Liver (tissue), 9 donors: ENCODE results near the gene CCDC92. TPM values are rescaled to one million over a fixed set of nuclear protein-coding genes. Genes with fewer than 3 reads are reported as not detected.

Experiments used
- DNase-seq: peaks from one replicate; pipeline ENCODE4 v3.0.0-alpha.2; 2017; ENCODE audit warnings: low spot score
- H3K27ac ChIP-seq, 2 donors: one replicate each; pipeline ENCODE4 v1.7.0; 2013; ENCODE audit warnings: inconsistent platforms in 2 of 2, low read length in 2 of 2, control low read depth in 1 of 2, low read depth in 1 of 2, mild to moderate bottlenecking in 1 of 2
- H3K27me3 ChIP-seq, 4 donors: one replicate each; pipeline versions ENCODE4 v1.6.1 to v1.7.0; 2013; ENCODE audit warnings: low read length in 3 of 4, inconsistent platforms in 1 of 4, mild to moderate bottlenecking in 1 of 4, moderate library complexity in 1 of 4; ENCODE audit not compliant: control insufficient read depth in 4 of 4, insufficient read depth in 4 of 4
- H3K36me3 ChIP-seq, 4 donors: one replicate each; pipeline versions ENCODE4 v1.6.1 to v1.7.0; 2013; ENCODE audit warnings: low read length in 3 of 4, mild to moderate bottlenecking in 3 of 4, low read depth in 1 of 4, moderate library complexity in 1 of 4; ENCODE audit not compliant: control insufficient read depth in 4 of 4, insufficient read depth in 3 of 4
- H3K4me1 ChIP-seq, 4 donors: one replicate each; pipeline versions ENCODE4 v1.6.1 to v1.7.0; 2013; ENCODE audit warnings: low read length in 3 of 4, mild to moderate bottlenecking in 3 of 4, moderate library complexity in 1 of 4; ENCODE audit not compliant: control insufficient read depth in 4 of 4, insufficient read depth in 4 of 4
- H3K4me3 ChIP-seq, 3 donors: one replicate each; pipeline versions ENCODE4 v1.6.1 to v1.7.0; 2013; ENCODE audit warnings: low read length in 3 of 3, control low read depth in 1 of 3, low read depth in 1 of 3, mild to moderate bottlenecking in 1 of 3
- H3K9ac ChIP-seq, 2 donors: one replicate each; pipeline ENCODE4 v1.7.0; 2013; ENCODE audit warnings: low read length in 2 of 2, mild to moderate bottlenecking in 2 of 2, moderate library complexity in 2 of 2, control low read depth in 1 of 2, low read depth in 1 of 2
- H3K9me3 ChIP-seq, 4 donors: one replicate each; pipeline versions ENCODE4 v1.6.1 to v1.7.0; 2013; ENCODE audit warnings: low read length in 3 of 4; ENCODE audit not compliant: control insufficient read depth in 4 of 4
- ATF3 ChIP-seq: IDR thresholded peaks from 2 replicates; pipeline ENCODE4 v1.6.1; 2016; ENCODE audit warnings: antibody characterized with exemption
- CTCF ChIP-seq: fragments of 150-350 bp; IDR thresholded peaks from 2 replicates; pipeline ENCODE4 v1.5.1; 2017; ENCODE audit warnings: improper control_type of control experiment, low read depth, low read length; ENCODE audit not compliant: missing input control
- EGR1 ChIP-seq, 2 donors: IDR thresholded peaks; 2 replicates each; pipeline ENCODE4 v1.6.1; 2016 to 2018; ENCODE audit warnings: antibody characterized with exemption in 2 of 2, low read depth in 2 of 2
- FOXA1 ChIP-seq: IDR thresholded peaks from 2 replicates; pipeline ENCODE4 v1.6.1; 2016; ENCODE audit warnings: antibody characterized with exemption
- FOXA2 ChIP-seq: IDR thresholded peaks from 2 replicates; pipeline ENCODE4 v1.6.1; 2016; ENCODE audit warnings: antibody characterized with exemption
- GABPA ChIP-seq, 2 donors: IDR thresholded peaks in 1 of 2; conservative IDR thresholded peaks in 1 of 2; 2 replicates each; pipeline ENCODE4 v1.6.1; 2016; ENCODE audit warnings: antibody characterized with exemption in 2 of 2, mild to moderate bottlenecking in 1 of 2, moderate library complexity in 1 of 2
- HNF4G ChIP-seq: IDR thresholded peaks from 2 replicates; pipeline ENCODE4 v1.6.1; 2016; ENCODE audit warnings: antibody characterized with exemption
- JUND ChIP-seq, 2 donors: IDR thresholded peaks; 2 replicates each; pipeline ENCODE4 v1.6.1; 2016; ENCODE audit warnings: antibody characterized with exemption in 2 of 2
- MAX ChIP-seq: IDR thresholded peaks from 2 replicates; pipeline ENCODE4 v1.6.1; 2016; ENCODE audit warnings: antibody characterized with exemption
- NR2F2 ChIP-seq: IDR thresholded peaks from 2 replicates; pipeline ENCODE4 v1.6.1; 2016; ENCODE audit warnings: antibody characterized with exemption
- RXRA ChIP-seq, 2 donors: IDR thresholded peaks; 2 replicates each; pipeline ENCODE4 v1.6.1; 2017 to 2018; ENCODE audit warnings: antibody characterized with exemption in 2 of 2, mild to moderate bottlenecking in 1 of 2
- SP1 ChIP-seq: IDR thresholded peaks from 2 replicates; pipeline ENCODE4 v1.6.1; 2018; ENCODE audit warnings: antibody characterized with exemption, mild to moderate bottlenecking
- TAF1 ChIP-seq: conservative IDR thresholded peaks from 2 replicates; pipeline ENCODE4 v1.6.1; 2016; ENCODE audit warnings: antibody characterized with exemption, mild to moderate bottlenecking
- YY1 ChIP-seq: IDR thresholded peaks from 2 replicates; pipeline ENCODE4 v1.6.1; 2016; ENCODE audit warnings: antibody characterized with exemption, mild to moderate bottlenecking
- WGBS: extraction: QIAGEN DNeasy Blood & Tissue Kit; methylation state at CpG from one replicate; pipeline ENCODE4 v1.1.7; 2013; 5-methylcytosine and 5-hydroxymethylcytosine counted together
- polyA plus RNA-seq, 2 donors: library from polyadenylated mRNA; stranded (reverse) in 1 of 2; unstranded in 1 of 2; fragments of 200-250 nt in 1 of 2; fragments of >200 nt in 1 of 2; fragmentation: Nextera tagmentation in 1 of 2; extraction: Ambion mirVana in 1 of 2; gene quantifications; one replicate each; pipeline versions ENCODE4 v1.2.1 to v1.2.3, GENCODE V29; 2013 to 2015
- total RNA-seq, 2 donors: library from RNA; depleted of rRNA; stranded (reverse); fragments of >200 nt; gene quantifications; one replicate each; pipeline ENCODE4 v1.2.3, GENCODE V29; 2014
- donor health status: healthy.
- donor health status: healthy.
- donor health status: healthy.
- donor health status: healthy.
- donor health status: healthy.

The CCDC92 gene
- total and polyA plus RNA-seq, 4 donors = 2.1 to 14.6 (median 9.3) TPM

- Histone ChIP-seq H3K4me1 (peaks cover 0 to 3% (median 0%) of the 10 kb centered on the region in 4 donors), H3K36me3 (no peaks in the 10 kb centered on the region), H3K9me3 (no peaks in the 10 kb centered on the region), H3K27me3 (no peaks in the 10 kb centered on the region), H3K9ac (no peak overlapping the region), H3K4me3 (no peak overlapping the region), H3K27ac (no peak overlapping the region)
- no peak for DNase-seq
- no peak for TF ChIP-seq CTCF
- no peak for TF ChIP-seq EGR1 (IDR thresholded peaks at IDR 0.05; ENCODE audit: low read depth in 2 of 2)
- TF ChIP-seq HNF4G = no peak
- TF ChIP-seq FOXA2 = no peak
- 87% methylated on average over 7 of the region's 7 CpGs for WGBS
Measured at GRCh38 chr12:123891011-123891410, 81.6 kb downstream of the CCDC92 start.

GRCh38 chr12:123890536-123890902, 82.1 kb downstream of the CCDC92 start:
- TF ChIP-seq NR2F2 (no peak), MAX (no peak), RXRA (IDR thresholded peaks at IDR 0.05) (no peak), GABPA (IDR thresholded peaks at IDR 0.05 in 1 of 2, conservative IDR thresholded peaks at IDR 0.05 in 1 of 2) (no peak), FOXA2 (no peak), FOXA1 (no peak)
- DNase-seq = no peak
- 50% methylated on average over 10 of the region's 10 CpGs for WGBS
- no peaks in the 10 kb centered on the region for H3K9me3 ChIP-seq
- no peaks in the 10 kb centered on the region for H3K36me3 ChIP-seq
- H3K27ac ChIP-seq = no peak overlapping the region
- H3K27me3 ChIP-seq = no peaks in the 10 kb centered on the region
- peaks cover 0 to 3% (median 0%) of the 10 kb centered on the region in 4 donors for H3K4me1 ChIP-seq
- H3K9ac ChIP-seq = no peak overlapping the region
- H3K4me3 ChIP-seq = no peak overlapping the region

GRCh38 chr12:123889848-123890535, 82.6 kb downstream of the CCDC92 start:
- H3K4me1 ChIP-seq = peaks cover 0 to 3% (median 0%) of the 10 kb centered on the region in 4 donors
- H3K36me3 ChIP-seq = no peaks in the 10 kb centered on the region
- H3K9ac ChIP-seq = no peak overlapping the region
- H3K27me3 ChIP-seq = no peaks in the 10 kb centered on the region
- H3K27ac ChIP-seq = no peak overlapping the region
- no peak for DNase-seq
- TF ChIP-seq NR2F2 (no peak), RXRA (IDR thresholded peaks at IDR 0.05) (no peak), ATF3 (no peak)
- no peaks in the 10 kb centered on the region for H3K9me3 ChIP-seq
- H3K4me3 ChIP-seq = no peak overlapping the region
- WGBS = 84% methylated on average over 12 of the region's 12 CpGs

GRCh38 chr12:123888989-123889388, 83.6 kb downstream of the CCDC92 start:
- no peak for DNase-seq
- 68% methylated on average over 12 of the region's 12 CpGs for WGBS

More at GRCh38 chr12:123888989-123889388, 83.6 kb downstream of the CCDC92 start:
- Histone ChIP-seq H3K4me1 (peaks cover 0 to 3% (median 0%) of the 10 kb centered on the region in 4 donors), H3K27ac (no peak overlapping the region), H3K27me3 (no peaks in the 10 kb centered on the region), H3K9ac (no peak overlapping the region), H3K36me3 (no peaks in the 10 kb centered on the region), H3K4me3 (no peak overlapping the region), H3K9me3 (peaks cover 0 to 4% (median 2%) of the 10 kb centered on the region in 4 donors)
- TF ChIP-seq ATF3 (no peak), FOXA1 (no peak), GABPA (IDR thresholded peaks at IDR 0.05 in 1 of 2, conservative IDR thresholded peaks at IDR 0.05 in 1 of 2) (no peak), EGR1 (IDR thresholded peaks at IDR 0.05; ENCODE audit: low read depth in 2 of 2) (no peak), YY1 (no peak), JUND (IDR thresholded peaks at IDR 0.05) (no peak), HNF4G (no peak), SP1 (no peak), TAF1 (no peak), NR2F2 (no peak), RXRA (IDR thresholded peaks at IDR 0.05) (no peak)
